Activated CD4-positive, alpha-beta memory T cell treated with anti-CD3 and anti-CD28 coated beads, Interleukin-2, amount 10 ng/mL, durations not matched to agents 7 days and 5 days (primary cell): ENCODE results near the gene COPE. TPM values are rescaled to one million over a fixed set of nuclear protein-coding genes. Genes with fewer than 3 reads are reported as not detected.
"Not testable (repeated sequence)": the region's sequence is repeated elsewhere in the genome, so short reads cannot be mapped to it uniquely, and the experiment has no call there.

Experiments
- CTCF ChIA-PET: fragments of 350-600 bp; sonication (Branson Sonifier 250); formaldehyde crosslinking; loops from one replicate; lab custom pipeline; 2021; ENCODE audit warnings: antibody characterized with exemption, inconsistent platforms; lab: Charles Lee
- POLR2A ChIA-PET: fragments of 350-600 bp; sonication (Branson Sonifier 250); formaldehyde crosslinking; loops from one replicate; lab custom pipeline; 2021; ENCODE audit warnings: antibody characterized with exemption; lab: Charles Lee
- DNase-seq: peaks from one replicate; pipeline ENCODE4 v3.0.0-alpha.2; 2020
- H3K27ac Mint-ChIP-seq: one replicate; pipeline ENCODE4 v1.8.0; 2021; ENCODE audit warnings: mild to moderate bottlenecking, mixed read lengths
- H3K27me3 Mint-ChIP-seq: one replicate; pipeline ENCODE4 v1.8.0; 2021; ENCODE audit warnings: mixed read lengths
- H3K36me3 Mint-ChIP-seq: one replicate; pipeline ENCODE4 v1.8.0; 2021; ENCODE audit warnings: low read depth, mixed read lengths
- H3K4me1 Mint-ChIP-seq: one replicate; pipeline ENCODE4 v1.8.0; 2021; ENCODE audit warnings: mixed read lengths
- H3K4me3 Mint-ChIP-seq: one replicate; pipeline ENCODE4 v1.8.0; 2021; ENCODE audit warnings: mild to moderate bottlenecking, mixed read lengths
- H3K9me3 Mint-ChIP-seq: one replicate; pipeline ENCODE4 v1.8.0; 2021; ENCODE audit warnings: mixed read lengths
- total RNA-seq, 2 experiments: library from RNA; stranded (reverse); gene quantifications; one replicate each; pipeline ENCODE4 v1.2.3, GENCODE V29; 2021

The COPE gene
- total RNA-seq, 2 experiments from 2014 or later: 274 to 278 TPM

DNA sequence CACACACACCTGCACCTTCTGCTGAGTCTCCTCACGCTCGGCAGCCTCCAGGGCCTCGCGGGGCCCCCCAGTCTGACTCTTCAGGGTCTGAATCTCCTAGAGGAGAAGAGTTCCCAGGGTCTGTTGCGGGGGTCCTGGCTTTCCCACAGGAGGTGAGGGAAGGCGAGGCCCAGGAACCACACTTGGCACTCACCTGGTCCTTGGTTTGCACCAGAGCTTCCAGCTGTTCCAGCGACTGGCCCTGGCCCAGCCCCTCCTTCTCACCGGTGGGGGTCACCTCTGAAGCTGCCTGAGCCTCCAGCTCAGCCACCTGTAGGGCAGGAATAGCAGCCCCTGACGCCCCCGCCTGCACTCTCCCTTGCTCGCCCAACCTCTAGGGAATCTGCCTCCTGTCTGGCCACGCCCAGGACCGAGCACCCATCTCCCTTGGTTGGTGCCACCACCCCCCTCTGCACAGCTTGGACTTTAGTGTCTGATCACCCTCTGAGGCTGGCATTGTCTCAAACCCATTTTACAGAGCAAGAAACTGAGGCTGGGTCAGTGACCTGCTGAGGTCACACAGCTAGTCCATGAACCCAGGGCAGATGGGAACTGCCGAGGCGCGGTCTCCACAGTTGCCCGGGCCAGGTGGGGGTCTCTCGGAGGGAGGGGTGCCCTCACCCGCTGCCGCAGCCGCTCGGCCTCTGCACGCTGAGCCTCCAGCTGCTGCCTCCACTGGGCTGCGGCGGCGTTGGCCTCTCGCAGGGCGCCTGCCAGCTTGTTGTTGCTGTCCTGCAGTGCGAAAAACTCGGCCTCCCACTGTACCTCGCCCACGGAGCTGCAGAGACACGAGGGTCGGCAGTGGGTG, 12.4 kb upstream of the COPE start:
- CTCF ChIA-PET: no interaction called here
- Mint-ChIP-seq H3K27me3 (peaks cover 8% of the 10 kb centered on the region), H3K4me1 (peaks cover 6% of the 10 kb centered on the region), H3K27ac (no peak overlapping the region), H3K36me3 (peaks cover 3% of the 10 kb centered on the region), H3K4me3 (no peak overlapping the region), H3K9me3 (no peaks in the 10 kb centered on the region)
- POLR2A ChIA-PET: interaction anchor here (4.9 kb wide), 1 partner anchor 13 kb away, joined by 32 read pairs; the partner anchor contains the start of genes COPE and DDX49
- DNase-seq: no peak

DNA sequence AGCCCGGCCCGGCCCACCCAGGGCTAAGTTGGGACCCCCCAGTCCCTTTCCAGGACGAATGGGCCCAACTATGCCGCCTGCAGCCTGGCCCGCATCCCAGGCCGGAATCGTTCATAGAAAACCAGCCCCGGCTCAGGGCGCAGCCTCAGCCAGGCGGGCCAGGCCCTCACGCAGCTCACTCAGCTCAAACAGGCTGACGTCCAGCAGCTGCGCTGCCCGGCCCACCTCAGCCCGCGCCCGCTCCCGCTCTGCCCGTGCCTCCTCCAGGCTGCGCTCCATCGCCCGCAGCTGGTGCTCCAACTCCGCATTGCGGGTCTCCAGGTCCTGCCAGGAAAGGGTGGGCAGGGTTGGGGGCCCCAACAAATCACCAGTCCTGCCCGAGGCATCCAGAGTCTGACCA, 10.1 kb upstream of the COPE start:
- POLR2A ChIA-PET: interaction anchor here (1.4 to 4.9 kb wide), 2 partner anchors 9 to 11 kb away, joined by 3 to 32 read pairs; partner anchors contain the start of genes COPE and DDX49
- Mint-ChIP-seq H3K9me3 (no peaks in the 10 kb centered on the region), H3K4me1 (peaks cover 6% of the 10 kb centered on the region), H3K27me3 (peaks cover 8% of the 10 kb centered on the region), H3K4me3 (no peak overlapping the region), H3K27ac (no peak overlapping the region), H3K36me3 (peaks cover 15% of the 10 kb centered on the region)
- CTCF ChIA-PET: interaction anchor here (0.7 kb wide), 1 partner anchor 501 kb away, joined by 3 read pairs; no protein-coding TSS in a partner anchor
- DNase-seq: no peak

DNA sequence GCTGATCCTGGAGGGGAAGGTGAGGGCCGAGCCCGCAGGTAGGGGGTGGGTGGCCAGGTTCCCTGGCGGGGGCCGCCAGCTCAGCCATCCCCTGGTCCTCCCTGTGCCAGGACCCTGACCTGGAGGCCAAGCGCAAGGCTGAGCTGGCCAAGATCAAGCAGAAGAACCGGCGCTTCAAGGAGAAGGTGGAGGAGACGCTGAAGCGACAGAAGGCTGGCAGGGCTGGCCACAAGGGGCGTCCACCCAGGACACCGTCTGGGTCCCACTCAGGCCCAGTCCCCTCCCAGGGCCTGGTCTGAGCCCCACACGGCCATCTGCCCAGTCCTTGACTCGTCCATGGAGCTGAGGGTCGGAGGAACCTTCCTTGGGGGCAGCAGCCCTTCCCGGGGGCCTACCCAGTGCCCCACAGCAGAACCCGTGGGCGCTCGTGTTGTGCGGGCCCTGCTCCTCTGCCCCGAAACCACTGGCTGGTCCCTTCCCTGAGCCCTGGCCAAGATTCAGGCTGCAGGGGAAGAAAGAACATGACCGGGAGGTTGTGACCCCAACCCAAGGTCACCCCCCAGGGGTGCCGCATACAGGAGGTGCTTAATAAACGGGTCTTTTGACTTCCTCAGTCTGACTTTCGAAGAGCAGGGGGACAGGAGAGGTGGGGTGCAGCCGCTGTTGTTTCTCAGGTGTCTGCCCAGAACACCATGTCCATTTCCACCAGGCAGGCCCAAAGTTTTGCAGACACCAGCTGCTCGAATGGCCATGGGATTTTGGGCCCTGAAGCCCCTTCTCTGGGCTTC, 9.0 kb upstream of the COPE start:
- no peak overlapping the region for H3K27ac Mint-ChIP-seq
- H3K4me3 Mint-ChIP-seq: no peak overlapping the region
- ChIA-PET POLR2A (interaction anchor here (4.9 kb wide), 1 partner anchor 10 kb away, joined by 32 read pairs; the partner anchor contains the start of genes COPE and DDX49), CTCF (no interaction called here)
- no peaks in the 10 kb centered on the region for H3K9me3 Mint-ChIP-seq
- peaks cover 2% of the 10 kb centered on the region for H3K27me3 Mint-ChIP-seq
- H3K36me3 Mint-ChIP-seq: peaks cover 22% of the 10 kb centered on the region
- peaks cover 4% of the 10 kb centered on the region for H3K4me1 Mint-ChIP-seq
- no peak for DNase-seq

DNA sequence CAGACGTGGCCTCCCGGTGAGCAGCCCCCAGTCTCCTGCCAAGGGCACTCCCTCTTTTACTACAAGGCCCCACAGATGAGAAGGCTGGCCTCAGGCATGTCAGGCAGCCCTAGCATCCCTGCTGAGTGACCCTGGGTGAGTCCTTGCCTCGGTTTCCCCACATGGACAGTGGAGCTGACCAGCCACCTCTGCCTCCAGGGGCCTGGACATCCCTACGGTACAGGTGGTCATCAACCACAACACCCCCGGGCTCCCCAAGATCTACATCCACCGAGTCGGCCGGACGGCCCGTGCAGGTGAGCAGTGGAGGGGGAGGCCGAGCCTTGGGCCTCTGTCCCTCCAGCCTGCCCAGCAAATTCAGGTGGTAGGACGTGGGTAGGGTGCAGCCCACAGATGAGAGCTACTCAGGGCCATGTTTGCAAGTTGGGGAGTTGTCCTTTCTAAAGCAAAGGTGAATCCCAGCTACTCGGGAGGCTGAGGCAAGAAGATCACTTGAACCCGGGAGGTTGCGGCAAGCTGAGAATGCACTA, 5.6 kb upstream of the COPE start:
- Mint-ChIP-seq H3K27ac (no peak overlapping the region), H3K27me3 (no peaks in the 10 kb centered on the region), H3K4me1 (peaks cover 14% of the 10 kb centered on the region), H3K36me3 (peaks cover 30% of the 10 kb centered on the region), H3K9me3 (no peaks in the 10 kb centered on the region), H3K4me3 (no peak overlapping the region)
- ChIA-PET POLR2A (no interaction called here), CTCF (no interaction called here)
- DNase-seq: no peak

DNA sequence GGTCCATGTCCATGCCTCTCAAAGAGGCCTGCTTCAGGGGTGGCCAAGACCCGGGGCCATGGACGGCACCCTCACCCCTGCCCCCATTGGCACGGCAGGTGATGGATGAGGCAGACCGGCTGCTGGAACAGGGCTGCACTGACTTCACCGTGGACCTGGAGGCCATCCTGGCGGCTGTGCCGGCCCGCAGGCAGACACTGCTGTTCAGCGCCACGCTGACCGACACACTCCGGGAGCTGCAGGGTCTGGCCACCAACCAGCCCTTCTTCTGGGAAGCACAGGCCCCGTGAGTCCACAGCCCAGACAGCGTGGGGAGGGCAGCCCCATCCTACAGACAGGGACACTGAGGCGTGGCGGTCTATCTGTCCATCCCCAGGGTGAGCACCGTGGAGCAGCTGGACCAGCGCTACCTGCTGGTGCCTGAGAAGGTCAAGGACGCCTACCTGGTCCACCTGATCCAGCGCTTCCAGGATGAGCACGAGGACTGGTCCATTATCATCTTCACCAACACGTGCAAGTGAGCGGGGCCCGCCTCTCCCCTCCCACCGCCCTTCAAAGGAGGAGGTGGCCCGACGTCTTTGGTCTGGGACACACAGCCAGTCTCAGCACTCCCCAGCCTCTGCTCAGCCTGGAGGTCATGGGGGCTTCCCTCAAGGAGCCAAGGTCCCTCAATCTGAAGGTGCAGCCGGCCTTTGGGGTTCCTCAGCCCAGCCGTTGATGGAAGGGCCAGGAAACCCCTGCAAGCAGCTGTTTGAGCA, 3.2 kb upstream of the COPE start:
- Mint-ChIP-seq H3K4me1 (peaks cover 30% of the 10 kb centered on the region), H3K4me3 (no peak overlapping the region), H3K36me3 (peaks cover 32% of the 10 kb centered on the region), H3K27me3 (no peaks in the 10 kb centered on the region), H3K9me3 (no peaks in the 10 kb centered on the region), H3K27ac (no peak overlapping the region)
- DNase-seq: no peak
- CTCF ChIA-PET: no interaction called here
- POLR2A ChIA-PET: no interaction called here

DNA sequence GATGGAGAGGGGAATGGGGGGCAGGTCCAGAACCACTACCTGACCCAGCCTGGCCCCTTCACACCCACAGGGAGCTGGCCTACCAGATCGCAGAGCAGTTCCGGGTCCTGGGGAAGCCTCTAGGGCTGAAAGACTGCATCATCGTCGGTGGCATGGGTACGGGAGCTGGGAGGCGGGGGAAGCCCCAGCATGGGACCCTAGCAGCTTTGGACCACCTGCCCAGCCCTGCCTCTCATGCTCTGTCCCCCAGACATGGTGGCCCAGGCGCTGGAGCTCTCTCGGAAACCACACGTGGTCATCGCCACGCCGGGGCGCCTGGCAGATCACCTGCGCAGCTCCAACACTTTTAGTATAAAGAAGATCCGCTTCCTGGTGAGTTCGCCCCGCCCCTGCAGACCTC, 2.4 kb upstream of the COPE start:
- Mint-ChIP-seq H3K4me3 (no peak overlapping the region), H3K36me3 (peaks cover 35% of the 10 kb centered on the region), H3K9me3 (no peaks in the 10 kb centered on the region), H3K4me1 (peaks cover 35% of the 10 kb centered on the region), H3K27me3 (no peaks in the 10 kb centered on the region), H3K27ac (no peak overlapping the region)
- DNase-seq: no peak
- POLR2A ChIA-PET: no interaction called here
- CTCF ChIA-PET: no interaction called here

DNA sequence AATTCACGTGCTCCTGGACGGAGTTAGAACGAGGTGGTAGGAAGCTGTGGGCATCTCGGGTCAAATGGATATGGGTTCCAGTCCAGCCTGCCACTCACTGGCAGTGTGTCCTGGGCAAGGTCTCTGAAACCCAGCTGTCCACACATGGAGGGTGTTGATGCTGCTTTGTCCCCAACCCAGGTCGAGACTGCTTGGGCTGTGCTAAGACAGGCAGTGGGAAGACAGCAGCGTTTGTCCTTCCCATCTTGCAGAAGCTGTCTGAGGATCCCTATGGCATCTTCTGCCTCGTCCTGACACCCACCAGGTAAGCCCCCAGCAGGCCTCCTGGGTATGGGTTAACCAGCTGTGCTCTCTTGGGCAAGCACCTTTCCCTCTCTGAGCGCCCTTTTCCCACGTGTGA, 1.2 kb upstream of the COPE start:
- POLR2A ChIA-PET: interaction anchor here (1.0 to 1.8 kb wide), 5 partner anchors 9 to 362 kb away, joined by 3 to 7 read pairs (median 4); partner anchors contain the start of genes KXD1 and SUGP2
- H3K4me1 Mint-ChIP-seq: peaks cover 43% of the 10 kb centered on the region
- no peaks in the 10 kb centered on the region for H3K9me3 Mint-ChIP-seq
- peak overlapping the region; percentile 88 for H3K27ac Mint-ChIP-seq
- DNase-seq: no peak
- H3K36me3 Mint-ChIP-seq: peaks cover 35% of the 10 kb centered on the region
- CTCF ChIA-PET: interaction anchor here (2.5 kb wide), 1 partner anchor 17 kb away, joined by 15 read pairs; no protein-coding TSS in a partner anchor
- H3K27me3 Mint-ChIP-seq: no peaks in the 10 kb centered on the region
- H3K4me3 Mint-ChIP-seq: peak overlapping the region; percentile 97

DNA sequence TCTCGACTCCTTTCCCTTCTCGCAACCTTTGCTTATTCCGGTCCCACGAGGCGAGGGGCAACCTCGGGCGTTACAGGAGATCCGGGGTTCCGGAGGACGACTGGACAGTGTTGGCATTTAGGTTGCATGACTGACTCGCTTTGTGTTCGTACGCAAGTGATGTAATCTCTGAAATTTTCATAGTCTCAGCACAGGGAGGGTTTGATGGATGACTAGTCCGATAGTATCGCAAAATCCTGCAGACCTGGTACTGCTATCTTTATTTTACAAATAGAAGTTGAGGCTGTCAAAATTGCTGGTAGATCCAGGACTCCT, 670 bp upstream of the COPE start:
- CTCF ChIA-PET: interaction anchor here (0.7 to 2.5 kb wide), 7 partner anchors 18 to 641 kb away, joined by 3 to 15 read pairs (median 3); partner anchors contain the start of gene REX1BD

DNA sequence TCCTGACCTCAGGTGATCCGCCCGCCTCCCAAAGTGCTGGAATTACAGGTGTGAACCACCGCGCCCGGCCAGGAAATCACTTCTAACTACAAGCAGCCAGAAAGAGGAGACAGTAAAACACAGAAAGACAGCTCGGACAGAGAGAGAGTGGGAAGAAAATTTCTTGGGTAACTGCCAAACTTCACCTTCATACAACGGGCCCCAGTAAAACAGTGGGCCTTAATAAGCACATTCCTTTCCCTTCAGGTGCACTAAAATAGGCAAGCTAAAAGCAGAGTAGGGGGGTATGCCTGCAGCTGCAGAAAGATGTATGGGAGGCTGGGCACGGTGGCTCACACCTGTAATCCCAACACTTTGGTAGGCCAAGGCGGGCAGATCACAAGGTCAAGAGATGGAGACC, 1.6 kb downstream of the COPE start:
- DNase-seq, H3K9me3 Mint-ChIP-seq, H3K27me3 Mint-ChIP-seq, CTCF ChIA-PET: not testable (repeated sequence)
- peaks cover 34% of the 10 kb centered on the region for H3K36me3 Mint-ChIP-seq
- POLR2A ChIA-PET: interaction anchor here (0.9 to 2.9 kb wide), 3 partner anchors 9 to 12 kb away, joined by 3 to 32 read pairs (median 4); no protein-coding TSS in a partner anchor
- peaks cover 46% of the 10 kb centered on the region for H3K4me1 Mint-ChIP-seq
- peak overlapping the region; percentile 70 for H3K4me3 Mint-ChIP-seq
- peak overlapping the region; percentile 44 for H3K27ac Mint-ChIP-seq

More for the DNA sequence above, 670 bp upstream of the COPE start:
- Mint-ChIP-seq H3K4me3 (peak overlapping the region; percentile 97), H3K4me1 (peaks cover 46% of the 10 kb centered on the region), H3K27me3 (no peaks in the 10 kb centered on the region), H3K27ac (peak overlapping the region; percentile 88), H3K9me3 (no peaks in the 10 kb centered on the region), H3K36me3 (peaks cover 38% of the 10 kb centered on the region)
- DNase-seq: no peak
- POLR2A ChIA-PET: interaction anchor here (0.5 to 2.9 kb wide), 24 partner anchors 9 to 1201 kb away, joined by 3 to 32 read pairs (median 4); partner anchors contain the start of genes FKBP8, KXD1, MAP1S and REX1BD

DNA sequence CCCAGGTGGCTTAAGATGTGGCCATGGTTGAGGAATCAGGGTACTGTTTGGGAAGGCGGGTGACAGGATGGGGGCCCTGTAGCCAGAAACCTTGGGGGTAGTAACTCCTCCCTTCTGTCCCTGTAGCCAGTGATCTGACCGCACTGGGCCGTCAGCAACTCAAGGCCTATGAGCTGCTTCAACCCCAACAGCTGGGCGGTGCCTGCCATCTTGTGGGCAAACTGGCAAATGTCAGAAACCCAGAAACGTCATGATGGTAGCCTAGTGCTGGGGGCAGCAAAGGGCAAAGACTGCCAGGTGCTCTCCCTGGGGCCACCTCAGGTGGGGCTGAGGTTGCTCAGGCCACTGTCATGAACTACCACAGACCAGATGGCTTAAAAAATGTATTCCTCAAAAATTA, 3.5 kb downstream of the COPE start:
- H3K4me3 Mint-ChIP-seq: no peak overlapping the region
- H3K36me3 Mint-ChIP-seq: peaks cover 30% of the 10 kb centered on the region
- ChIA-PET CTCF (interaction anchor here (1.0 kb wide), 1 partner anchor 465 kb away, joined by 3 read pairs; no protein-coding TSS in a partner anchor), POLR2A (no interaction called here)
- H3K9me3 Mint-ChIP-seq: no peaks in the 10 kb centered on the region
- peaks cover 41% of the 10 kb centered on the region for H3K4me1 Mint-ChIP-seq
- DNase-seq: peak; percentile 53
- no peaks in the 10 kb centered on the region for H3K27me3 Mint-ChIP-seq
- no peak overlapping the region for H3K27ac Mint-ChIP-seq

DNA sequence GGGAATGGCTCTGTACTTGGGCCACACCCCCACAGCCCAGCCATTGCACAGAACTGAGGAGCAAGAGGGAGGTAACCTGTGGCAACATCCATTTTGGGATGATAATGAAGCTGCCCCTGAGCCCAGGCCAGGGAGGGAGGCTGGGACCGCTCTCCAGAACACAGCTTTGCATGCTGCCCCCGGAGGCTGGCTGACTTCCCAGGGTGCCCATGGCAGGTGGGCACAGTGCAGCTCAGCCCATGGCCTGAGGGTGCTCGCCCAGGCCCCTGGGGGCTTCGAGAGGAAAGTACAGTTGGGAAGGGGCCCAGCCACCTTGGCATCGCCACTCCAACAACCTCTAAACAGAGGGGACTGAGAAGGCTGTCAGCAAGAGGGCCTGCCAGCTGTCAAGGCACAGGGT, 5.7 kb downstream of the COPE start:
- DNase-seq: no peak
- H3K4me3 Mint-ChIP-seq: no peak overlapping the region
- peaks cover 24% of the 10 kb centered on the region for H3K4me1 Mint-ChIP-seq
- peaks cover 30% of the 10 kb centered on the region for H3K36me3 Mint-ChIP-seq
- ChIA-PET POLR2A (interaction anchor here (1.0 kb wide), 1 partner anchor 22 kb away, joined by 3 read pairs; no protein-coding TSS in a partner anchor), CTCF (no interaction called here)
- no peak overlapping the region for H3K27ac Mint-ChIP-seq
- H3K9me3 Mint-ChIP-seq: no peaks in the 10 kb centered on the region
- H3K27me3 Mint-ChIP-seq: no peaks in the 10 kb centered on the region

DNA sequence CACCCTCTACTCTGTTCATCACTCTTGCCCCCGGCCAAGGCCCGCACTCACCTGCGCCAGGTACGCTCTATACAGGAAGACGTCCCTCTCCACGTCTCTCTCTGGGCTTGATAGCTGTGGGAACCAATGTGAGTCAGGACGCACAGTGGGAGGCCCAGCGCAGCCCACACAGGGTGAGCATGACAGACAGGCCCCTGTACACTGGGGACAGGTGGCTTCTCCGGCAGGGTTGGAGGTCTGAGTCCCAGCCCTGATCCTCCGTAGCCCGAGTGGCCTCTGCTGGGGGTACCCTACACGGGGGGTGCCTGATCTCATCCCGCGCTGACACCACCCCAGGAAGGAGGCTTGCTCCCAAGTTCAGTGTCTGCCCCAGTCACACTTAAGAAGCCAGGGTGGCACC, 6.3 kb downstream of the COPE start:
- Mint-ChIP-seq H3K27ac (no peak overlapping the region), H3K4me1 (peaks cover 19% of the 10 kb centered on the region), H3K4me3 (no peak overlapping the region), H3K27me3 (no peaks in the 10 kb centered on the region), H3K9me3 (no peaks in the 10 kb centered on the region), H3K36me3 (peaks cover 29% of the 10 kb centered on the region)
- CTCF ChIA-PET: interaction anchor here (0.7 kb wide), 1 partner anchor 63 kb away, joined by 3 read pairs; no protein-coding TSS in a partner anchor
- no peak for DNase-seq
- POLR2A ChIA-PET: interaction anchor here (1.0 kb wide), 1 partner anchor 22 kb away, joined by 3 read pairs; no protein-coding TSS in a partner anchor
